HG02623 (cell line): ENCODE measurements around the gene AXL.
"Not testable (repeated sequence)": the region's sequence is repeated elsewhere in the genome, so short reads cannot be mapped to it uniquely, and the experiment has no call there.

ENCODE experiments used
- ATAC-seq: cut with Tn5 transposase; IDR thresholded peaks from one replicate; pipeline ENCODE4 v1.9.1; 2021; ENCODE audit warnings: moderate library complexity; ENCODE audit not compliant: unreplicated experiment

AXL gene

GRCh38 chr19:41273076-41273475 is 54.1 kb downstream of the AXL start:
- no peak for ATAC-seq

- no peak for ATAC-seq
These were observed 55.8 kb downstream of the AXL start for GRCh38 chr19:41274802-41275201.

GRCh38 chr19:41276231-41276630 is 57.2 kb downstream of the AXL start:
- ATAC-seq, result no peak

GRCh38 chr19:41278478-41278877 is 59.5 kb downstream of the AXL start:
- ATAC-seq, result no peak

GRCh38 chr19:41288673-41289530 is 69.9 kb downstream of the AXL start:
- ATAC-seq, result no peak

GRCh38 chr19:41289814-41290213 is 70.8 kb downstream of the AXL start:
- not testable (repeated sequence) for ATAC-seq

- no peak for ATAC-seq
These were observed 75.4 kb downstream of the AXL start for GRCh38 chr19:41294393-41294792.

- ATAC-seq, result no peak
These were observed 76.5 kb downstream of the AXL start for GRCh38 chr19:41295499-41295898.

GRCh38 chr19:41296433-41296871 is 77.4 kb downstream of the AXL start:
- no peak for ATAC-seq

- peak; percentile 64 for ATAC-seq
These were observed 78.8 kb downstream of the AXL start for GRCh38 chr19:41297628-41298347.

- ATAC-seq, result no peak
These were observed 79.4 kb downstream of the AXL start for GRCh38 chr19:41298348-41298964.

GRCh38 chr19:41299046-41299754 is 80.2 kb downstream of the AXL start:
- no peak for ATAC-seq

GRCh38 chr19:41299755-41300089 is 80.7 kb downstream of the AXL start:
- ATAC-seq, result no peak

- ATAC-seq, result no peak
These were observed 81.5 kb downstream of the AXL start for GRCh38 chr19:41300555-41300954.

- no peak for ATAC-seq
These were observed 83.8 kb downstream of the AXL start for GRCh38 chr19:41302624-41303351.

GRCh38 chr19:41303954-41304353 is 84.9 kb downstream of the AXL start:
- ATAC-seq, result no peak

GRCh38 chr19:41304706-41305483 is 85.9 kb downstream of the AXL start:
- ATAC-seq, result no peak

- no peak for ATAC-seq
These were observed 87.1 kb downstream of the AXL start for GRCh38 chr19:41305927-41306793.
